Omental fat pad (tissue), 4 donors: ENCODE results near the gene KIF1C. TPM values are rescaled to one million over a fixed set of nuclear protein-coding genes. Genes with fewer than 3 reads are reported as not detected.

ENCODE experiments used
- ATAC-seq: fragments of 150-250 bp; one replicate; pipeline ENCODE4 v1.9.1; 2016; ENCODE audit warnings: mild to moderate bottlenecking, moderate library complexity; ENCODE audit not compliant: low FRiP score
- DNase-seq: peaks from one replicate; pipeline ENCODE4 v3.0.0-alpha.2; 2019; ENCODE audit warnings: low spot score
- CTCF ChIP-seq, 3 donors: fragments of 450-650 bp; IDR thresholded peaks; one replicate each; pipeline ENCODE4 v1.5.1; 2016 to 2017; ENCODE audit warnings: antibody characterized with exemption in 3 of 3, mild to moderate bottlenecking in 3 of 3, moderate library complexity in 2 of 3
- total RNA-seq, 4 donors: library from RNA; depleted of rRNA; stranded (reverse); fragments of >200 nt; gene quantifications; one replicate each; pipeline ENCODE4 v1.1.0, GENCODE V29; 2016

Gene KIF1C
- total RNA-seq, 4 donors from 2014 or later, result 64.5 to 92.5 (median 76.4) TPM

GRCh38 chr17:5002121-5002788 is 4.5 kb downstream of the KIF1C start:
- ATAC-seq, result no peak
- DNase-seq, result no peak

GRCh38 chr17:5003214-5003867 is 5.6 kb downstream of the KIF1C start:
- no peak for TF ChIP-seq CTCF (IDR thresholded peaks at IDR 0.05)
- ATAC-seq (no peak), DNase-seq (no peak)

More at GRCh38 chr17:5002121-5002788, 4.5 kb downstream of the KIF1C start:
- no peak for TF ChIP-seq CTCF (IDR thresholded peaks at IDR 0.05)

- TF ChIP-seq CTCF (IDR thresholded peaks at IDR 0.05), result no peak
- DNase-seq (no peak), ATAC-seq (no peak)
Measured at GRCh38 chr17:5011928-5012327, 14.2 kb downstream of the KIF1C start.

- TF ChIP-seq CTCF (IDR thresholded peaks at IDR 0.05), result no peak
- no peak for ATAC-seq
- no peak for DNase-seq
Measured at GRCh38 chr17:5014357-5014756, 16.6 kb downstream of the KIF1C start.

GRCh38 chr17:5019475-5019956 is 21.8 kb downstream of the KIF1C start:
- TF ChIP-seq CTCF (IDR thresholded peaks at IDR 0.05), result no peak
- ATAC-seq (no peak), DNase-seq (no peak)

GRCh38 chr17:5020502-5021023 is 22.8 kb downstream of the KIF1C start:
- no peak for DNase-seq
- no peak for TF ChIP-seq CTCF (IDR thresholded peaks at IDR 0.05)
- ATAC-seq, result no peak
